HG02642 (cell line): Measurements from ENCODE around the gene TBATA.

Experiments used
- ATAC-seq: cut with Tn5 transposase; IDR thresholded peaks from one replicate; pipeline ENCODE4 v1.9.1; 2021; ENCODE audit warnings: mild to moderate bottlenecking; ENCODE audit not compliant: unreplicated experiment, poor library complexity

TBATA gene

GRCh38 chr10:70785190-70785589 is at the start of gene TBATA:
TSS of gene TBATA (minus strand) at chr10:70785377. CDS start at chr10:70783379, 1,998 bp downstream.
- ATAC-seq: no peak

- no peak for ATAC-seq
These were observed 49.4 kb upstream of the TBATA start for GRCh38 chr10:70834441-70835151.

- ATAC-seq: no peak
These were observed 48.8 kb upstream of the TBATA start for GRCh38 chr10:70834021-70834420.

GRCh38 chr10:70833601-70834000 is 48.4 kb upstream of the TBATA start:
- no peak for ATAC-seq

- ATAC-seq: no peak
These were observed 47.8 kb upstream of the TBATA start for GRCh38 chr10:70832852-70833528.

- no peak for ATAC-seq
These were observed 47.0 kb upstream of the TBATA start for GRCh38 chr10:70832221-70832620.

GRCh38 chr10:70830164-70830563 is 45.0 kb upstream of the TBATA start:
- no peak for ATAC-seq

GRCh38 chr10:70829543-70829942 is 44.4 kb upstream of the TBATA start:
- ATAC-seq: no peak

GRCh38 chr10:70828923-70829322 is 43.7 kb upstream of the TBATA start:
- no peak for ATAC-seq

- ATAC-seq: no peak
These were observed 42.0 kb upstream of the TBATA start for GRCh38 chr10:70827086-70827757.

- ATAC-seq: no peak
These were observed 37.1 kb upstream of the TBATA start for GRCh38 chr10:70822076-70822820.

GRCh38 chr10:70820976-70821750 is 36.0 kb upstream of the TBATA start:
- no peak for ATAC-seq

GRCh38 chr10:70816220-70816894 is 31.2 kb upstream of the TBATA start:
- ATAC-seq: peak; percentile 54

GRCh38 chr10:70815504-70816219 is 30.5 kb upstream of the TBATA start, which contains the start of gene SGPL1:
TSS of gene SGPL1 (plus strand) at chr10:70815948. CDS start at chr10:70816854, 906 bp downstream.
- ATAC-seq: peak; percentile 91

- ATAC-seq: no peak
These were observed 28.9 kb upstream of the TBATA start for GRCh38 chr10:70814126-70814525.

GRCh38 chr10:70812814-70813213 is 27.6 kb upstream of the TBATA start:
- ATAC-seq: no peak

- ATAC-seq: no peak
These were observed 26.7 kb upstream of the TBATA start for GRCh38 chr10:70811881-70812280.

- no peak for ATAC-seq
These were observed 25.8 kb upstream of the TBATA start for GRCh38 chr10:70810967-70811366.

- ATAC-seq: no peak
These were observed 24.5 kb upstream of the TBATA start for GRCh38 chr10:70809726-70810125.
